ENCODE data around the gene SLC4A3. TPM values are rescaled to one million over a fixed set of nuclear protein-coding genes. Genes with fewer than 3 reads are reported as not detected.

Gene SLC4A3
- total RNA-seq, 2 experiments from 2014 or later = 0.05 to 0.16 TPM

DNA sequence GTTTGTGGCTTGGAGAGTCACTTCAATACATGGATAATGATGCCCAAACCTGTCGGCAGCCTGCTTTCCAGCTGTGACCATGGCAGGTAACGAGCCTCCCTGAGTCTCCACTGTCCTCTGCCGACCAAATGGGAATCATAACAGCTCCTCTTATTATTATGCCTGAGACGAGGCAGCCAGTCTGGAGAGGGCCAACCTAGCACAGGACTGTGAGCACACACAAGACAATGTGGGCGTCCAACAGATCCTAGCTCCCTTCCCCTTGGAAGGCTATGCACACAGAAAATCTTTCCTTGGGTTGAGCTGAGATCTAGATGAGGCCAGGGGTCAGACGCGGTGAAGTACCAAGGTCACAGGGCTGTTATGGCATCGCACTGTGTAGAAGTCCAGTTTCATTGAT lies 890 bp upstream of the SLC4A3 start:
- Mint-ChIP-seq H3K36me3 (ENCODE audit: low read depth) (no peaks in the 10 kb centered on the region), H3K9me3 (ENCODE audit: low read depth) (no peaks in the 10 kb centered on the region), H3K4me3 (peak overlapping the region; percentile 53), H3K27me3 (peaks cover 19% of the 10 kb centered on the region), H3K27ac (no peak overlapping the region), H3K4me1 (peaks cover 3% of the 10 kb centered on the region)
- ChIA-PET POLR2A (no interaction called here), CTCF (interaction anchor here (0.5 to 1.1 kb wide), 4 partner anchors 15 to 186 kb away, joined by 3 to 6 read pairs (median 3); no protein-coding TSS in a partner anchor)
- intact Hi-C loops (cut with DNase I, micrococcal nuclease) = no loop called here
- ATAC-seq (no peak), DNase-seq (no peak)

DNA sequence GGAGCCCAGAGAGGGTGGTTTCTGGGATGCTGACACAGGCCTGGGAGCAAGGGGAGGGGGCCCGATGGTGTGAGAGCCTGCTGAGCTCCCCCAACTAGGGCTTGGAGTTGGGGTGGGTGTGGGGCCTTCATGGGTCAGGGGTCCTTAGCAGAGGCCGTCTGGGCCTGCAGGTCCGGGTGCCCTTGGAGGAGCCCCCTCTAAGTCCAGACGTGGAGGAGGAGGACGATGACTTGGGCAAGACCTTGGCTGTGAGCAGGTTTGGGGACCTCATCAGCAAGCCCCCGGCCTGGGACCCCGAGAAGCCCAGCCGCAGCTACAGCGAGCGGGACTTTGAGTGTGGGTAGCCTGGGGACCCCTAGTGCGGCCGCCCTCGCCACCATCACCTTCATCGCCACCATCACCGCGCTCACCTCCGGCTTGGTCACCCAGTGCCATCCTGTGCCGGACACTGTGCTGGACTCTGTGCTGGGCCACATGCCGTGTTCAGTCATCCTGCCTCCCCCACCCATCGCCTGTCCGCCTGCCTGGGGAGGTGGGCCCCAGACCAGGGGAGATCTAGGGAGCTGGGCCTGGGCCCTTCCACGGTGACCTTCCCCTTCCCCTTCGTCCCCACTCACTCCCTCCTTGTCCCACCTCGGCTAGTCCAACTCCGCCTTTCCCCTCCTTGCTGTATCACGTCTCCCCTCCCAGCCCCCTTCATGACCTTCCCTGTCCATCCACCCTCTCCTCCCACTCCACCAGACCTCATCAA lies 980 bp downstream of the SLC4A3 start:
- CTCF ChIA-PET = no interaction called here
- H3K27ac Mint-ChIP-seq = no peak overlapping the region
- peaks cover 17% of the 10 kb centered on the region for H3K27me3 Mint-ChIP-seq
- POLR2A ChIA-PET = no interaction called here
- DNase-seq (no peak), ATAC-seq (no peak)
- no peaks in the 10 kb centered on the region for H3K9me3 Mint-ChIP-seq (ENCODE audit: low read depth)
- H3K36me3 Mint-ChIP-seq (ENCODE audit: low read depth) = no peaks in the 10 kb centered on the region
- H3K4me3 Mint-ChIP-seq = peak overlapping the region; percentile 8
- peaks cover 3% of the 10 kb centered on the region for H3K4me1 Mint-ChIP-seq
- intact Hi-C loops (cut with DNase I, micrococcal nuclease) = no loop called here

DNA sequence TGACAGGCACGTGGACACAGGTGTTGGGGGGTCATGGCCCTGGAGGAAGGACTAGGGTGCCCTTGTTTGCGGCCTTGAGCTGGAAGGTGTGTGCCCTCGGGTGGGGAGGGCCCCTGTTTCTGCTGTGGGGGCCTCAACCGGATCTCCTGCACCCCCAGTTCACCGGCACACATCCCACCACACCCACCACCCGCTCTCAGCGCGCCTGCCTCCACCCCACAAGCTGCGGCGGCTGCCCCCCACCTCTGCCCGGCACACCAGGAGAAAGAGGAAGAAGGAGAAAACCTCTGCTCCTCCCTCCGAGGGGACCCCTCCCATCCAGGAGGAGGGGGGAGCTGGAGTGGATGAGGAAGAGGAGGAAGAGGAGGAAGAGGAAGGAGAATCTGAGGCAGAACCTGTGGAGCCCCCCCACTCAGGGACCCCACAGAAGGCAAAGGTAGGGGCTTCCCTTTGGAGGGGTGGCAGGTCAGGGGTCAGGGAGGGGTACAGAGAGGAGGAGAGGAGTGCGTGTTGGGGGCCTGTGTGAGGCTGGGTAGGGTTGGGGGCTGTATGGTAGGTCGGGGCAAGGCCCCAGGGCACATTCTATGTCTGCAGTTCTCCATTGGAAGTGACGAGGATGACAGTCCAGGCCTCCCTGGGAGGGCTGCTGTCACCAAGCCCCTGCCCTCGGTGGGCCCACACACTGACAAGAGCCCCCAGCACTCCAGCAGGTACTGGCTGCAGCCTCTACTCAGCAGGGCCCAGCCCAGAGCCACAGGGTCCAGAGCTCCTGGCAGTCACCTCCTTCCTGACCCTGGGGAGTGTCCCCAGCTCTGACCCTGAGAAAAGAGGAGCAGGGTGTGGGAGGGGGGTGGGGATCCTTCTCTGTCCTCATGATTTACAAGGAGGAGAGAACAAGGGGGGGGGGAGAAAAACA lies 1.8 kb downstream of the SLC4A3 start:
- ChIA-PET POLR2A (no interaction called here), CTCF (interaction anchor here (1.3 kb wide), 1 partner anchor 14 kb away, joined by 4 read pairs; no protein-coding TSS in a partner anchor)
- Mint-ChIP-seq H3K27me3 (peaks cover 17% of the 10 kb centered on the region), H3K9me3 (ENCODE audit: low read depth) (no peaks in the 10 kb centered on the region), H3K36me3 (ENCODE audit: low read depth) (no peaks in the 10 kb centered on the region), H3K27ac (no peak overlapping the region), H3K4me3 (no peak overlapping the region), H3K4me1 (peaks cover 3% of the 10 kb centered on the region)
- ATAC-seq = no peak
- intact Hi-C loops (cut with DNase I, micrococcal nuclease) = no loop called here
- DNase-seq = no peak

DNA sequence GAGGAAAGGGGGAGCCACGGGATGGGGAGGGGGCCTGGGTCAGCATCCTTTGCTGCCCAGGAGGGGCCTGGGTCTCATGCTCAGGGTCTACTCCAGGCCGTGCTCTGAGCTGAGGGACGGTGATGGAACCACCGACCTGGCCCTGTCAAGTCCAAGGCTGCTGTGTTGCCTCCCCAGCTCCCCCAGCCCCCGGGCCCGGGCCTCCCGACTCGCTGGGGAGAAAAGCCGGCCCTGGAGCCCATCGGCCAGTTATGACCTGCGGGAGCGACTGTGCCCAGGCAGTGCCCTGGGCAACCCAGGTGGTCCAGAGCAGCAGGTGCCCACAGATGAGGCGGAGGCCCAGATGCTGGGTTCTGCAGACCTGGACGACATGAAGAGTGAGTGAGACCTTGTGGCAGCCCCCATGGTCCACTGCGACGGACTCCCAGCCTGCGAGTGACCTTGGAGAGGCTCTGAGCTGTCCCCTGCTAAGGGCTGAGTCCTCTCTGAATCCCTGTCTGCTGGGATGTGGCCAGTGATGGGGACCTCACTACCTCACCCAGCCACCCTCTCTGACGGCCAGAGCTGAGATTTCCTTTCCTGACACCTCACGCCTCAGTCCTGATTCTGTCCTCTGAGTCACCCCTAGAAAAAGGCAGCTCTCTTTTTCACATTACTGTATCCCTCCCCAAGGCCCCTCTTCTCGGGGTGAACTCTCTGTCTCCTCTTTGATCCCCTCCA lies 2.7 kb downstream of the SLC4A3 start:
- H3K27me3 Mint-ChIP-seq = peaks cover 17% of the 10 kb centered on the region
- POLR2A ChIA-PET = no interaction called here

DNA sequence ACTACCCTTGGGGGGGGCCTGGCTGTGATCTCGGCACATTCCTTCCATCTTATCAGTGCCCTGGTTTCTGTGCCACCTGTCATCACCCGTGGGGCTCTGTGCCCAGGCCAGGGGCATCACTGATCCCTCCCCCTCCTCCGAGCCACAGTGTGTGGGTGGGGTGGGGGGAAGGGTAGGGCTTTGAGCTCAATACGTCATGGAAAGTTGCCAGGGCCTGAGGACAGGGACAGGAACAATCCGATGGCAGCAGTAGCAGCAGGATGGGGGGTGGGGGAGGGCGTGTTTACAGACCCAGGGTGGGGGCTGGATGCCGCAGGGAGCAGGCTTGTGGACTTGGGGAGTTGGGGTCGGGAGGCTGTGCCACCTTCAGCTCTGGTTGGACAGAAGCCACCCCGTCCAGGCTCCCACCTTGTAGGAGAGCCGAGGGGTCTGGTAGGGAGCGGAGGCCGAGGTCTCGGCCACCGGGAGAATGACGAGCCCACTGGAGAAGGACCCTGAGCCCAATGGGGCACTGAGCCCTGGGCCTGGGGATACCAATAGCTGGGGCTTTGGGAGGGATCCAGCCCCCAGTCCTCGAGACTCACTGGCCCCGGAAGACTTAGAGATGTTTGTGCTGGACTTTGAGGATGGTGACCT lies 3.5 kb downstream of the SLC4A3 start:
- ChIA-PET POLR2A (no interaction called here), CTCF (interaction anchor here (0.6 to 1.7 kb wide), 4 partner anchors 11 to 220 kb away, joined by 3 to 6 read pairs (median 4); no protein-coding TSS in a partner anchor)
- intact Hi-C loops (cut with DNase I, micrococcal nuclease) = no loop called here
- no peaks in the 10 kb centered on the region for H3K9me3 Mint-ChIP-seq (ENCODE audit: low read depth)
- H3K36me3 Mint-ChIP-seq (ENCODE audit: low read depth) = no peaks in the 10 kb centered on the region
- no peak overlapping the region for H3K27ac Mint-ChIP-seq
- DNase-seq = no peak
- H3K4me3 Mint-ChIP-seq = no peak overlapping the region
- peaks cover 17% of the 10 kb centered on the region for H3K27me3 Mint-ChIP-seq
- H3K4me1 Mint-ChIP-seq = peaks cover 3% of the 10 kb centered on the region
- no peak for ATAC-seq

More for the DNA sequence above, 2.7 kb downstream of the SLC4A3 start:
- intact Hi-C loops (cut with DNase I, micrococcal nuclease) = no loop called here
- H3K36me3 Mint-ChIP-seq (ENCODE audit: low read depth) = no peaks in the 10 kb centered on the region
- H3K4me1 Mint-ChIP-seq = peaks cover 3% of the 10 kb centered on the region
- CTCF ChIA-PET = interaction anchor here (0.5 to 1.3 kb wide), 3 partner anchors 13 to 220 kb away, joined by 3 to 4 read pairs (median 3); no protein-coding TSS in a partner anchor
- no peak for ATAC-seq
- DNase-seq = no peak
- no peak overlapping the region for H3K27ac Mint-ChIP-seq
- no peaks in the 10 kb centered on the region for H3K9me3 Mint-ChIP-seq (ENCODE audit: low read depth)
- H3K4me3 Mint-ChIP-seq = no peak overlapping the region

- H3K4me1 Mint-ChIP-seq = peaks cover 3% of the 10 kb centered on the region
- POLR2A ChIA-PET = no interaction called here
- no peaks in the 10 kb centered on the region for H3K9me3 Mint-ChIP-seq (ENCODE audit: low read depth)
- CTCF ChIA-PET = interaction anchor here (0.6 to 1.7 kb wide), 2 partner anchors 10 to 17 kb away, joined by 3 to 6 read pairs; no protein-coding TSS in a partner anchor
- no peak for DNase-seq
- peaks cover 16% of the 10 kb centered on the region for H3K27me3 Mint-ChIP-seq
- ATAC-seq = no peak
- H3K4me3 Mint-ChIP-seq = no peak overlapping the region
- intact Hi-C loops (cut with DNase I, micrococcal nuclease) = no loop called here
- no peaks in the 10 kb centered on the region for H3K36me3 Mint-ChIP-seq (ENCODE audit: low read depth)
- H3K27ac Mint-ChIP-seq = no peak overlapping the region
These were observed 4.0 kb downstream of the SLC4A3 start for GRCh38 chr2:219631406-219631891.

GRCh38 chr2:219631904-219632759 lies 4.7 kb downstream of the SLC4A3 start:
- Mint-ChIP-seq H3K27me3 (peaks cover 12% of the 10 kb centered on the region), H3K27ac (no peak overlapping the region), H3K4me3 (no peak overlapping the region), H3K36me3 (ENCODE audit: low read depth) (no peaks in the 10 kb centered on the region), H3K9me3 (ENCODE audit: low read depth) (no peaks in the 10 kb centered on the region), H3K4me1 (no peaks in the 10 kb centered on the region)
- ChIA-PET CTCF (interaction anchor here (0.6 to 1.7 kb wide), 4 partner anchors 9 to 19 kb away, joined by 3 to 6 read pairs (median 3); no protein-coding TSS in a partner anchor), POLR2A (no interaction called here)
- no peak for DNase-seq
- intact Hi-C loops (cut with DNase I, micrococcal nuclease) = no loop called here
- no peak for ATAC-seq

DNA sequence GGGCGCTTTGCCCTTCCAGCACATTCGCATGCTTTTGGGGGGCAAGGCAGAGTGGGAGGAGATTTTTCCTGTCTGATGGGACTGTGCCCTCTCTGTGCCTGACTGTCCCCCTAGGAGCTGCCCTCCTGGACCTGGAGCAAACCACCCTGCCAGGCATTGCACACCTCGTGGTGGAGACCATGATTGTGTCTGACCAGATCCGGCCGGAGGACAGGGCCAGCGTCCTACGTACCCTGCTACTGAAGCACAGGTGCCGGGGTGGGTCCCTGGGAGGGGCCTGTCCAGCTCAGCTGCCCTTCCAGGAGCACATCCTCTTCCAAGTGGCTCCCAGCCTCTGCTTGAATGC lies 5.3 kb downstream of the SLC4A3 start:
- no peaks in the 10 kb centered on the region for H3K9me3 Mint-ChIP-seq (ENCODE audit: low read depth)
- DNase-seq (no peak), ATAC-seq (no peak)
- no peak overlapping the region for H3K27ac Mint-ChIP-seq
- no peak overlapping the region for H3K4me3 Mint-ChIP-seq
- H3K4me1 Mint-ChIP-seq = no peaks in the 10 kb centered on the region
- H3K36me3 Mint-ChIP-seq (ENCODE audit: low read depth) = no peaks in the 10 kb centered on the region
- intact Hi-C loops (cut with DNase I, micrococcal nuclease) = no loop called here
- peaks cover 13% of the 10 kb centered on the region for H3K27me3 Mint-ChIP-seq
- CTCF ChIA-PET = interaction anchor here (0.8 to 1.7 kb wide), 3 partner anchors 9 to 19 kb away, joined by 3 to 6 read pairs (median 3); no protein-coding TSS in a partner anchor
- POLR2A ChIA-PET = no interaction called here

- no peaks in the 10 kb centered on the region for H3K4me1 Mint-ChIP-seq
- ATAC-seq (no peak), DNase-seq (no peak)
- H3K27me3 Mint-ChIP-seq = peaks cover 11% of the 10 kb centered on the region
- H3K9me3 Mint-ChIP-seq (ENCODE audit: low read depth) = no peaks in the 10 kb centered on the region
- no peaks in the 10 kb centered on the region for H3K36me3 Mint-ChIP-seq (ENCODE audit: low read depth)
- intact Hi-C loops (cut with DNase I, micrococcal nuclease) = no loop called here
- no peak overlapping the region for H3K4me3 Mint-ChIP-seq
- POLR2A ChIA-PET = interaction anchor here (0.7 kb wide), 1 partner anchor 10 kb away, joined by 4 read pairs; no protein-coding TSS in a partner anchor
- CTCF ChIA-PET = interaction anchor here (0.8 to 1.0 kb wide), 2 partner anchors 13 to 18 kb away, joined by 3 read pairs; no protein-coding TSS in a partner anchor
- H3K27ac Mint-ChIP-seq = no peak overlapping the region
These were observed 6.0 kb downstream of the SLC4A3 start for GRCh38 chr2:219633276-219634065.

Measured in activated CD4-positive, alpha-beta T cell treated with anti-CD3 and anti-CD28 coated beads for 36 hours (primary cell).